ENCODE results near the gene TRIM31. TPM values are rescaled to one million over a fixed set of nuclear protein-coding genes. Genes with fewer than 3 reads are reported as not detected.
"Not testable (repeated sequence)": the region's sequence is repeated elsewhere in the genome, so short reads cannot be mapped to it uniquely, and the experiment has no call there.

TRIM31 gene
- total RNA-seq, 1 experiment from 2014 or later: not detected

DNA sequence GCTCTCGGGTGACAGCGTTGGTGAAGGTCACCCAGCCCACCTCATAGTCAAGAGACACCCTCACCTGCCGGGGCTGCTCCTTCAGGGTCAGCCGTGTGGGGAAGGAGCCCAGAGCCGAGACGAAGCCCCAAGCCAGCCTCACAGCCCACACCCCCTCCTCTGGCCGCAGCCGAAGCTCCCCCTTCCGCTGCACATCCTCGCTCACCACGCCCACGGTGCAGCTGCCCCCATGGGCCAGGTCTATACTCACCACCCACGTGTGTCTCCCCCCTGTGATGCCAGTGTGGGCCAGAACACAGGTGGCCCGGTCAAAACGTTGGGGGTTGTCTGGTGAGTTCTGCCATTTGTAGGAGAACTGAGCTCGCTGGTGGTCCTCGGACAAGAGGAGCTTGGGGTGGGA is 41.2 kb upstream of the TRIM31 start:
- no peaks in the 10 kb centered on the region for H3K9me3 ChIP-seq (replicated peaks)
- peaks cover 24% of the 10 kb centered on the region for H3K4me1 ChIP-seq (replicated peaks)
- H3K27ac ChIP-seq: no peak overlapping the region
- no peaks in the 10 kb centered on the region for H3K36me3 ChIP-seq
- no peaks in the 10 kb centered on the region for H3K27me3 ChIP-seq (replicated peaks)
- no peak for DNase-seq (ENCODE audit: low read depth in 1 of 2, low spot score in 2 of 2)
- no peak overlapping the region for H3K4me3 ChIP-seq

DNA sequence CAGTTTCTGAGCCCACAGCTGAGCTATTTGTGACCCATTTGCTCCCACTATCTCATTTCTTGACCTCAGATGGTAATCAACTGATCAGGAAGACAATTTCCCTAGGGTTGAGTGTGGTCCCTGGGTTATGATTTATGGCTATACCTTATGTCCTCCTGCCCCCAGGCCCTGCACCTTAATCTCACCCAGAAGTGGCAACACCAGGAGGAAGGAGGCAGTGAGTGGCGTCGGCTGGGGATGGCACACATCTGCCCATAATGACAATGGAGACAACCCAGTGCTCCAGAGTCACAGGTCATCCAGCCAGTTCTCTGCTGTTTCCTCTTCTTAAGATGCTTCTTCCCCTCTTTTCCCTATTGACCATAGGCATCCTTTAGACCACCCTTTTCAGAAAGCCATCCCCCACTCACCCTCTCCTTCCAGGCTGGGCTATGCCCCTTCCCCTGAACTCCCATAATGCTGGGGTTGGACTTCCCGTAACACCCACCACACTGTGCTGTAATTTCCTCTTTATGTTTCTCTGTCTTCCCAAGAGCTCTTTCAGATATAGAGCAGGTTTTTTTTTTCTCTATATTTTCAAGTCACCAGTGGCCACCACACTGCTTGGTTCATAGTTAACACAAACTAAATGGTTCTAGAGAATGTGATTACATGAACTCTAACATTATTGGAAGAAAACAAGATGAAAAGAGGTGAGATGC is 40.2 kb upstream of the TRIM31 start:
- Histone ChIP-seq H3K27ac (no peak overlapping the region), H3K9me3 (replicated peaks) (no peaks in the 10 kb centered on the region), H3K27me3 (replicated peaks) (no peaks in the 10 kb centered on the region), H3K4me3 (no peak overlapping the region), H3K36me3 (no peaks in the 10 kb centered on the region), H3K4me1 (replicated peaks) (peaks cover 24% of the 10 kb centered on the region)
- DNase-seq (ENCODE audit: low read depth in 1 of 2, low spot score in 2 of 2): no peak

DNA sequence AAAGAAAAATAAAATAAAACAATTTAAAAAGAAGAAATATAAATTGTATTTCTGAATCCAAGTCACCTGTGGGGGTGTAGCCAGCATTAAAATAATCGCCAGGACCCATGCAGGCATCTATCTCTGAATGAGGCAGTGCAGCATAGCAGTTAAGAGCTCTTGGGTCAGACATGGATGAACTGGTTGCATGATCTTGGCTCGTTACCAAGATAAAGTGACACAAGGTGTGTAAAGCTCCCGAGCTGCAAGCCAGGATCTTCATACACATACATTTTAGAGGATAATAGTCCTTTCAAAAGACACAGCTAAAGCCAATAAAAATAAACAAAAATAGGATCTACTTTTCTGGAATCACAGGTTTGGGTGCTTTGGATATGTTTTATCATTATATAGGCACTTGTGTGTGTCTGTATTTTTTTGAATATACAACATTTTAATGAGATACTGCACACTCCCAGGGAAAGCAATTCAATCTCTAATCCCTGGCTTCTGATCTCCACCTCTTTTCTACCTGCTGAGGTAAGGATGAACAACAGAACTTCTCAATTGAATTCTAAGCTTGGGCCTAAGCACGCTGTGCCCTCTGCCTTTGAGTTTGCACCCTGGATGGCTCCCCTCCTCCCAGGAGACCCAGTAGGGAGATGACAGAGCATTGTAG is 39.3 kb upstream of the TRIM31 start:
- Histone ChIP-seq H3K27me3 (replicated peaks) (no peaks in the 10 kb centered on the region), H3K36me3 (no peaks in the 10 kb centered on the region), H3K27ac (no peak overlapping the region), H3K4me3 (no peak overlapping the region), H3K4me1 (replicated peaks) (peaks cover 24% of the 10 kb centered on the region), H3K9me3 (replicated peaks) (no peaks in the 10 kb centered on the region)
- no peak for DNase-seq (ENCODE audit: low read depth in 1 of 2, low spot score in 2 of 2)

DNA sequence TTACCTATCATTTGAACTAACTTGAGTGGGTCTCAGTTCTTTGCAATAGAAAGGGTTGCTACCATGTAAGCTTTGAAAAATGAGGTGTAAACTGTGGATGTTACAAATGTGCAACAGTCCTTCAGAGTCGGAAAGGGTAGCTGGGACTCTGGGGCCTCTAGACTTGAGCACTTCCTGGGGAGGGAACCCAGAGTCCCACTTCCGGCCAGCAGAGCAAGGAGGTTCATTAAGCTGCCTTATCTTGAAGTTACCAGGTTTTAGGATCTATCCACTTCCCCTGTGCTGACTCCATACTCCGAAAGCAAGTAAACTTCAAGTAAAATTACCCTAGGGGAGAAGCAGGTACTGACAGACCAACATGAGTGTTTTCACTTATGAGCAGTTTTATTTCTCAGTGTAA is 38.7 kb upstream of the TRIM31 start:
- H3K36me3 ChIP-seq: no peaks in the 10 kb centered on the region
- H3K27ac ChIP-seq: no peak overlapping the region
- H3K4me3 ChIP-seq: no peak overlapping the region
- no peaks in the 10 kb centered on the region for H3K27me3 ChIP-seq (replicated peaks)
- H3K4me1 ChIP-seq (replicated peaks): peaks cover 24% of the 10 kb centered on the region
- no peak for DNase-seq (ENCODE audit: low read depth in 1 of 2, low spot score in 2 of 2)
- no peaks in the 10 kb centered on the region for H3K9me3 ChIP-seq (replicated peaks)

DNA sequence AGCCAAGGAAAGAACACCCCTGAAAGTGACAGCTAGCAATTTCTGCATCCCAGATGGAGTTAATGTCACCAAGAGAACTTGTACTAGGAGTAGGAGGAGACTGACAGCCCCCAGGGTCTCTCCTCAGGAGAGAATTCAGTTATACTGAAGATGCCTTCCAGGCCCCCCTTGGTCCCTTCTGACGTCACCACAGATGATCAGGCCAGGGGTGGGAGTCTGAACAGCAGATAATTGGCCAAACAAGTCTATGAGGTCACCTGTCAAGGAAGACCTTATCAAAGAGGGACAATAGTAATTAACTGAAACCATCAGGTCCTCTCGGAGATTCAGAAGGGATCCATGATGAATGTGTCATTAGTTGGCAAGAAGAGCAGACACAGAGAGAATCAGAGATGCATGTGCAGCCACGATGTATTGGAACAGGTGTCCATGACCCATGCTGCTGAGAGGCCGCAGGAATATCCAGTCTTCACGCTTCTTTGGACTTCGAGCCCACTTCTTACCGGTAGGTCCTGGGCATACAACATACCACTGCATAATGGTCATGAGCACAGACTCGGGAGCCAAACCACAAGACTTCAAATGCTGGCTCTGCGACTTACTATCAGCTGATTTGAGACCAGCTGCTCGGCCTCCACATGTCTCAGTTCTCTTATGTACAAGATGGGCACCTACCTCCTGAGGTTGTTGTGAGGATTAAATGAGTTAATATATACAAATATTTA is 37.9 kb upstream of the TRIM31 start:
- H3K9me3 ChIP-seq (replicated peaks): no peaks in the 10 kb centered on the region
- H3K36me3 ChIP-seq: no peaks in the 10 kb centered on the region
- peaks cover 18% of the 10 kb centered on the region for H3K4me1 ChIP-seq (replicated peaks)
- no peak for DNase-seq (ENCODE audit: low read depth in 1 of 2, low spot score in 2 of 2)
- no peak overlapping the region for H3K27ac ChIP-seq
- no peaks in the 10 kb centered on the region for H3K27me3 ChIP-seq (replicated peaks)
- H3K4me3 ChIP-seq: no peak overlapping the region

DNA sequence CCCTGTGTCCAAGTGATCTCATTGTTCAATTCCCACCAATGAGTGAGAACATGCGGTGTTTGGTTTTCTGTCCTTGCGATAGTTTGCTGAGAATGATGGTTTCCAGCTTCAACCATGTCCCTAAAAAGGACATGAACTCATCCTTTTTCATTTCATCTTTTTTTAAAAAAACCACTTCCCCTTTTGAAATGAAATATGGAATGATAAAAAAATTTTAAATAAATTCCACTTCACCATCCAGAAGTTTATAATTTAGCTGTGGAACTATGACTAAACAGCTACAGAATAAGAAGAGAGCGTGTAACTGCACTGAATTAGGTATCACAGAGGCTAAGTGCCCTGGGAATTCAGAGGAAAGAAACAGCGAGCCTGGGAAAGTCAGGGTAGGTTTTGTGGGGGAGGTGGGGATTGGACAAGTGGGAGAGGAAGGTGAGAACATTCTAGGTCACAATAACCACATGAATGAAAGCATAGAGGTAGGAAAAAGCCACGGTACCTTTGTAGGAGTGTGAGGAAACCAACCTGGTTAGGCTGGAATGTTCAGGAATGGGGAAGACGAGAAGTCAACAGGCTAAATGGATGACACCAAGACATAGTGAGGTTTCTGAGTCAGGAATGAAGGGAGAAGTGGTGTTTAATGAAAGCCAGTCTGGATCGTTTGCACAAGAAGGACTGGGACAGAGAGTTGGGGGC is 37.1 kb upstream of the TRIM31 start:
- no peaks in the 10 kb centered on the region for H3K36me3 ChIP-seq
- peaks cover 6% of the 10 kb centered on the region; the same call in 1 of the 2 replicates for H3K27me3 ChIP-seq (replicated peaks)
- H3K4me3 ChIP-seq: no peak overlapping the region
- no peaks in the 10 kb centered on the region for H3K9me3 ChIP-seq (replicated peaks)
- H3K4me1 ChIP-seq (replicated peaks): peaks cover 10% of the 10 kb centered on the region
- H3K27ac ChIP-seq: no peak overlapping the region
- no peak for DNase-seq (ENCODE audit: low read depth in 1 of 2, low spot score in 2 of 2)

DNA sequence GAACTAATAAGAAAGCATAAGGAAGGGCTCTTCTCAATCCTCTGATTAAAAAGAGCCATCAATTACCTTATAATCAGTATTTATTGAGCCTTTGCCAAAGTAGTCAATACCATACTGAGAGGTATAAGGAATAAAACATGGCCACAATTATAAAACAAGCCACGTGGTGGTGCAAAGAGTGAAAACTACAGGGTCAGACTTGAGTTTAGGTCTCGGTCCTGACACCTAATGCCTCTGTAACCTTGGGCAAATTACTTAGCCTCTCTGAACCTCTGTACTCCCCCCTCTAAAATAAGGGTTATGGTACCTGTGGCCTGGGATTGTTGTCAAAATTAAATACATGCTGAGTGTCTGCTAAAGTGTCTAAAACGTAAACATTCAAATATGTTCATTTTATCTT is 36.3 kb upstream of the TRIM31 start:
- H3K36me3 ChIP-seq: no peaks in the 10 kb centered on the region
- peaks cover 2% of the 10 kb centered on the region for H3K4me1 ChIP-seq (replicated peaks)
- no peak for DNase-seq (ENCODE audit: low read depth in 1 of 2, low spot score in 2 of 2)
- no peak overlapping the region for H3K4me3 ChIP-seq
- no peaks in the 10 kb centered on the region for H3K9me3 ChIP-seq (replicated peaks)
- no peak overlapping the region for H3K27ac ChIP-seq
- peaks cover 14% of the 10 kb centered on the region; the same call in 1 of the 2 replicates for H3K27me3 ChIP-seq (replicated peaks)

DNA sequence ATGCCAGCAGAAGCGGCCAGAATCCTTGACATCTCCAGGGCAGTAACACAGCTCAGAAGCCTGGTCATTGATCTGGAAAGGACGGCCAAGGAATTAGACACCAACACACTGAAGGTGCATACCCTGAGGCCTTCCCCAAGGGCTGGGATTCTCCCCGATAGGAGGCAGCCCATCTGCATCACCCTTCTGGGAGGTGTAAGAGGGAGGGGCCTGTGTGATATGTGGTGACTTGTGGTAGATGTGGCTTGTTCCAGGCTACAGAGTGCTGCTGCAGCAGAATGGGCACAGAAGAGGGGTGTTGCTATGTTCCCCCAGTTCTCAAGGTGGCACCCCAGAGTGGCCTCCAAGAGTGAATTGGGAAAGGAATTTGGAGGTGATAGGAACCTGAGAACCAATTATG is 34.2 kb upstream of the TRIM31 start:
- no peak for DNase-seq (ENCODE audit: low read depth in 1 of 2, low spot score in 2 of 2)
- H3K4me3 ChIP-seq: no peak overlapping the region
- no peaks in the 10 kb centered on the region for H3K4me1 ChIP-seq (replicated peaks)
- H3K27ac ChIP-seq: no peak overlapping the region
- H3K36me3 ChIP-seq: no peaks in the 10 kb centered on the region
- no peaks in the 10 kb centered on the region for H3K9me3 ChIP-seq (replicated peaks)
- H3K27me3 ChIP-seq (replicated peaks): peaks cover 25% of the 10 kb centered on the region

DNA sequence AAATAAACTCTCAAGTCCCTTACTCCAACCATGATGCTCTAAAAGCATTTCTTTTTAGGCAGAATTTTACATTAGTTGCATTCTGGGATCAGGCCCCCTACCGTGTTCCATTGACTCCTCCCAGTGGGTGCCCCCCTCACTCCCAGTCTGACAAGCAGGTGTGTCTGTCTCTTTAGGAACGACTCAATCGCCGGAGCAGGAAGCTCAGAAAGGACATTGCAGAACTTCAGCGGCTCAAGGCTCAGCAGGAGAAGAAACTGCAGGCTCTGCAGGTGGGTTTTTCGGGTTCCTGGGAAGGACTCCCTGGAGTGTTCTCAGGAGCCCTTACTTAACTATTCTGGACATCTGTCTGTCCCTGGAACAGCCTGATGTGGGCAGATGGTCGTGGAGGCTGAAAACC is 32.9 kb upstream of the TRIM31 start:
- no peaks in the 10 kb centered on the region for H3K36me3 ChIP-seq

DNA sequence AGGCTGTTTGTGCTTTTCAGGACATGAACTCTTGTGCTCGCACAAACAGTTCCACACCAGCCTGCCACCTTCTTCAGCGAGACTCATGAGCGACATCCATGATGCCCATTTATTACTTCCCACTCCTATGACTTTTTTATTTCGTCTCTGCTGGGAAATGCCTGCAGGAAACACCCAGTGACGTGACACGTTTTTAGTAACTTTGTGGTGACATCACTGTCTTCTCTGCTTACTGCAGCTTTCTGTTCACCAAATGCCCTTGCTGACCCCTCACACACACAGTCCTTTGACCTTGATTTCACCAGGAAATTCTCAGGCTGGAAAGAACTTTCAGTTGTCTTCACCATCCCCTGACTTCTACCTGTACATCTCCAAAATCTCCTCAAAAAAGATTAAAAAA is 31.9 kb upstream of the TRIM31 start:
- H3K27me3 ChIP-seq (replicated peaks): peaks cover 32% of the 10 kb centered on the region
- H3K9me3 ChIP-seq (replicated peaks): no peaks in the 10 kb centered on the region
- no peak overlapping the region for H3K27ac ChIP-seq
- no peak overlapping the region for H3K4me3 ChIP-seq
- no peak for DNase-seq (ENCODE audit: low read depth in 1 of 2, low spot score in 2 of 2)
- no peaks in the 10 kb centered on the region for H3K36me3 ChIP-seq
- H3K4me1 ChIP-seq (replicated peaks): no peaks in the 10 kb centered on the region

More for the DNA sequence above, 32.9 kb upstream of the TRIM31 start:
- Histone ChIP-seq H3K4me1 (replicated peaks) (no peaks in the 10 kb centered on the region), H3K9me3 (replicated peaks) (no peaks in the 10 kb centered on the region), H3K4me3 (no peak overlapping the region), H3K27me3 (replicated peaks) (peaks cover 32% of the 10 kb centered on the region), H3K27ac (no peak overlapping the region)
- no peak for DNase-seq (ENCODE audit: low read depth in 1 of 2, low spot score in 2 of 2)

DNA sequence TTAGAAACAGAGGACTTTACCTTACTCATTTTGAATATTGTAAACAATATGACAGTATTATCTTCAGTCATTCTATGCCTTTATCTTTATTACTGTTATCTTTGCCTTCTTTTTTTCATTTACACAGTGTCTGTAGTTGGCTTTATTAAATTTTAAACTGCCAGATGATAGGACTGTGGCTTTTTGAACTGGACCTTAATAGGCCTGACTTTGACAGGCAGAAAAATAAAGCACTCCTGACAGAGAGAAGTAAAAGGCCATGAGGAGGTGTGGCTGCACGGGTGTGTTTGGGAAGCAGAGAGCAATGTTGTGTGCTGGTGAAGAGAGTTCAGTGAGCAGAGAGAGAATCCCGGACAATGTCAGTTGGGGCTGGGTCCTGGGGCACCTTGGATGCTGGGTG is 30.9 kb upstream of the TRIM31 start:
- Histone ChIP-seq H3K27ac (no peak overlapping the region), H3K4me3 (no peak overlapping the region), H3K9me3 (replicated peaks) (no peaks in the 10 kb centered on the region), H3K36me3 (no peaks in the 10 kb centered on the region), H3K4me1 (replicated peaks) (no peaks in the 10 kb centered on the region), H3K27me3 (replicated peaks) (peaks cover 32% of the 10 kb centered on the region)
- no peak for DNase-seq (ENCODE audit: low read depth in 1 of 2, low spot score in 2 of 2)

DNA sequence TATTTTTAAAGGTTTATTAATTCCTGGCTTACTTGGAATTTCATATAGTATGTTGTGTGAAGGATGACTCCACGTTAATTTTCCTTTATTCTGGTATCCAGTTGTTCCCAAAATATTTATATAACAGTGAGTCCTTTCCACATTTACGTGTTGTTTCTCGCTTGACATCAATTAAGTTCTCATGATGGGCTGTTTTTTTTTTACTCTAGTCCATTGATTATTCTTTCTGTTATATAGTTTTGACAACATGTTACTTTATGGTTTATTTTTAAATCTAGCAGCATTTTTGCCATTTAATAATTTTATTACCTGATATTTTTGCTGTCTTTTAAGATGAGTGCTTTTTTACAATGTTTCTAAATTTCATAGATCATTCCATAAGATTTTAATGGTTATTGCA is 29.8 kb upstream of the TRIM31 start:
- Histone ChIP-seq H3K4me1 (replicated peaks) (no peaks in the 10 kb centered on the region), H3K9me3 (replicated peaks) (no peaks in the 10 kb centered on the region), H3K27me3 (replicated peaks) (peaks cover 36% of the 10 kb centered on the region), H3K27ac (no peak overlapping the region), H3K4me3 (no peak overlapping the region), H3K36me3 (no peaks in the 10 kb centered on the region)
- no peak for DNase-seq (ENCODE audit: low read depth in 1 of 2, low spot score in 2 of 2)

DNA sequence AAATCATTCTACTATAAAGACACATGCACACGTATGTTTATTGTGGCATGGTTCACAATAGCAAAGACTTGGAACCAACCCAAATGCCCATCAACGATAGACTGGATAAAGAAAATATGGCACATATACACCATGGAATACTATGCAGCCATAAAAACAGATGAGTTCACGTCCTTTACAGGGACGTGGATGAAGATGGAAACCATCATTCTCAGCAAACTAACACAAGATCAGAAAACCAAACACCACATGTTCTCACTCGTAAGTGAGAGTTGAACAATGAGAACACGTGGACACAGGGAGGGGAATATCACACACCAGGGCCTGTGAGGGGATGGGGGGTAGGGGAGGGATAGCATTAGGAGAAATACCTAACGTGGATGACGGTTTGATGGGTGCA is 27.4 kb upstream of the TRIM31 start:
- not testable (repeated sequence) for H3K27ac ChIP-seq; H3K9me3 ChIP-seq (replicated peaks); H3K36me3 ChIP-seq; H3K4me1 ChIP-seq (replicated peaks); H3K4me3 ChIP-seq; DNase-seq (ENCODE audit: low read depth in 1 of 2, low spot score in 2 of 2)
- peaks cover 44% of the 10 kb centered on the region for H3K27me3 ChIP-seq (replicated peaks)
